Measurements from ENCODE around the gene DYNC2H1. TPM values are rescaled to one million over a fixed set of nuclear protein-coding genes. Genes with fewer than 3 reads are reported as not detected.

DYNC2H1 gene
- total RNA-seq, 4 donors from 2014 or later = 24.0 to 46.0 (median 34.9) TPM

DNA sequence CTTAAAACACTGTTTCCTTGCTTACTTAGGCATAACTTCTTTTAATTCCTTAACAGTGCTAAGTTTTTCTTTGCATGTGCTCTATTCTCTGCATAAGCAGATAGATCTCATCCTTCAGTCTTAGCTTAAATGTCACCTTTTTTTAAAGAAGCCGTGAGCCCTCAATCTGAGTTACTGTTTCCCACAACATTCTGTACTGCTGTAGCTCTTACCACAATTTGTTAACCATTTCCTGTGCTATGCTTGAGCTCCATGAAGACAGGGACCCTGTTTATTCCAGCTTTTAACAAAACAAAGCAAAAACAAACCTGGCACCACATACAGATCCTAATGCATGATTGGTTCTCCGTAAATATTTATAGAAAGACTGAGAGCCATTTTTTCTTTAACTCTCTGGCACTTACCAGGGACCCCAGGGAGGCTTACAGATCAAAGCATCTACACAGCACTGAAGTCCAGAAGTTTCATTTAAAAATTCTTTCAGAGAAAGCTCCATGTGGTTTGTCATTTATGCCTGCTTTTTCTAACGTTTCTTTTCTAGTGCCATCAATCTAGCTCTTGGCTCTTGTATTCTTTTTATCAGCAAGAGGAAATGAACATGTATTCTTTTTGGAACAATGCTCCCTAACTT lies 74.9 kb downstream of the DYNC2H1 start:
- TF ChIP-seq, protein P1, sequence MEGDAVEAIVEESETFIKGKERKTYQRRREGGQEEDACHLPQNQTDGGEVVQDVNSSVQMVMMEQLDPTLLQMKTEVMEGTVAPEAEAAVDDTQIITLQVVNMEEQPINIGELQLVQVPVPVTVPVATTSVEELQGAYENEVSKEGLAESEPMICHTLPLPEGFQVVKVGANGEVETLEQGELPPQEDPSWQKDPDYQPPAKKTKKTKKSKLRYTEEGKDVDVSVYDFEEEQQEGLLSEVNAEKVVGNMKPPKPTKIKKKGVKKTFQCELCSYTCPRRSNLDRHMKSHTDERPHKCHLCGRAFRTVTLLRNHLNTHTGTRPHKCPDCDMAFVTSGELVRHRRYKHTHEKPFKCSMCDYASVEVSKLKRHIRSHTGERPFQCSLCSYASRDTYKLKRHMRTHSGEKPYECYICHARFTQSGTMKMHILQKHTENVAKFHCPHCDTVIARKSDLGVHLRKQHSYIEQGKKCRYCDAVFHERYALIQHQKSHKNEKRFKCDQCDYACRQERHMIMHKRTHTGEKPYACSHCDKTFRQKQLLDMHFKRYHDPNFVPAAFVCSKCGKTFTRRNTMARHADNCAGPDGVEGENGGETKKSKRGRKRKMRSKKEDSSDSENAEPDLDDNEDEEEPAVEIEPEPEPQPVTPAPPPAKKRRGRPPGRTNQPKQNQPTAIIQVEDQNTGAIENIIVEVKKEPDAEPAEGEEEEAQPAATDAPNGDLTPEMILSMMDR (IDR thresholded peaks at IDR 0.05; ENCODE audit: low read depth) = no peak

DNA sequence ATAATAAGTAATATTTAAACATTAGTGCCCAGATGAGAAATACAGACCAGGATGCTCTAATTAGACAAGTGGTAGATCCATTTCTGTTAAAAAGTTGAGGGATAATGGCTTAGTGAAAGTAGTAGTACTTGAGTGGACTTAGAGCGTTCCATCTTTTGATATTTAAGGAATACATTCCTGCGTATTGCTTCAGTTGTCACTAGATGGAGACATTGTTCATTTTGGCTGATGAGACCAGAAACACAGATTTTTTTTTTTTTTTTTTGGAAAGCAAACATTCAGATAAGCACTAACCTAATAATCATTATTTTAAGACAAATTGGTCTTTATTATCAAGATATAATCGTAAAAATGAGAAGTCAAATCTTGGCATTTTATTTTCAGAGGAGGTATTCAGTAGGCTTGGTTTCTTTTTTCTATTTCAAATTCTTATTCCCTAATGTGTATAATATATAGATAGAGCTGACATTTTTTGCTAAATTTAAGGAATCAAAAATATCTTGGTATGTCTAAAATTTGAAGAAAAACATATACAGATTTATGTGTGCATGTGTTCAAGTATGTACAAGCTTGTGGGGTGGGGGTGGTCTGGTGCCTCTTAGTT lies 92.9 kb downstream of the DYNC2H1 start:
- TF ChIP-seq, protein P1 (IDR thresholded peaks at IDR 0.05; ENCODE audit: low read depth) = no peak

DNA sequence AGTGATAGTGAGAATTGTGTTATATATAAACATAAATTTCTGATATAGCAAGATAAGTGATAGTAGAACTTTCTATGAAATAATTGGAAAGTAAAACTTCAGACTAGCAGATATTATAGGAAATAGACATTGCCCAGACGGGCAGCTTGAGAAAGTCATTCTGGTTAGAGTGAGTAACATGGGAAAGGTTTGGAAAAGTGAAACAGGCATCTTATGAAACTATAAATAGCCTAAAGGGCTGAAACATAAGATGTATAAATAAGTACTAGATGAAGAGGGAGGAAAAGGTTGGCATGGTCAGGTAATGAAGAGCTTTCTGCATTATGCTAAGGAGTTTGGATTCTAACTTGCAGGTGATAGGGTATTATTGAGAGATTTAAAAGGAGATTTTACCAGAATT lies 101.3 kb downstream of the DYNC2H1 start:
- TF ChIP-seq, protein P1 (IDR thresholded peaks at IDR 0.05; ENCODE audit: low read depth) = no peak

DNA sequence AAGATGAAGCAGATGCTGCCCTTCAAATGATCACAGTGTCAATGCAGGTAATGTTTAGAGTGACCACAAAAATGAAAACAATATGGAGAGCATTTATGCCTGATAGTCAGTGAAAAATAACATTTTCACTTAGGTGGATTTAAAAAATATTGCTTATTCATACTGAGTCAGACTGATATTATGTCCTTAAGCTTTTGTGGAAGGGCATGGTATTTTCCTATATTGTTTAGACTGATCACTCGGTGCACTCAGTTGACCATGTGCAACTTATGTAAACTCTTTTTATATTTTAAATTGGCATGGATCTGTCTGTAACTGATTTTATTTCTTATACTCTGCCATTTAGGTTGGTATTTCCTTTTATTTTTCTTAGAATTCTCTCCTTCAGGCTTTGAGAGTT lies 106.6 kb downstream of the DYNC2H1 start:
- TF ChIP-seq, protein P1 (IDR thresholded peaks at IDR 0.05; ENCODE audit: low read depth) = no peak

DNA sequence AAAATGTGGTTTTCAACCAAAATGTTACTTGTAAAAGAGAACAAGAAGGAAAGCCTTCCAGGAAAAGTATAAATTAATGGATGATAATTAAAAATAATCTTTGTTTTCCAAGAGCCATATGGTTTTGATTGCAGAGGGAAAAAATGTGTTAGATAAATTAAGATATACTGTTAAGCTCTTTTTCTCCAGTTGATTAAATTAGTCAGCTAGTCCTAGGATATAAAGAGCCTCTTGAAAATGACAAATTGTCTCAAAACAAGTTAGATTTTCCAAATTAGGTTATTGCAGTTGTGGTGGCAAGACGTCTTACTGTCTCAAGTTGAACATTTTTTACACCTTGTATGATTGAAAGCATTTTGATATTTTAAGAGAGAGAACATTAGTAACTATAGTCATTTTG lies 110.9 kb downstream of the DYNC2H1 start:
- TF ChIP-seq, protein P1 (IDR thresholded peaks at IDR 0.05; ENCODE audit: low read depth) = no peak

DNA sequence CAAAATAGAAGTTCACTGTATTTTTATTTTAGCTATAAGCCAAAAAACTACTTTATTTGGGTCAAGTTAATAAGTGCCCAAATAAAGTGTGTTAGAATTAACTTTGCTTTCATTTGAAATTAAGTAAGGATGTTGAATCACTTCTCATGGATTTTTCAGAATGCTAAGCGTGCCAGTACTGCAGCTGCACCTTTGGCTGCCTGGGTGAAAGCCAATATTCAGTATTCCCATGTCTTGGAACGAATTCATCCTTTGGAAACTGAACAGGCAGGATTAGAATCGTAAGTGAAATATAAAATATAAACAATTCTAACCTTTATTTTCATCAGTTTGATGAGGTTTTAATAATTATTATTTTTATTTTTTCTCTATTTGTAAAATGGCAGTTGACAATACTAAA lies 113.6 kb downstream of the DYNC2H1 start:
- TF ChIP-seq, protein P1 (IDR thresholded peaks at IDR 0.05; ENCODE audit: low read depth) = no peak

DNA sequence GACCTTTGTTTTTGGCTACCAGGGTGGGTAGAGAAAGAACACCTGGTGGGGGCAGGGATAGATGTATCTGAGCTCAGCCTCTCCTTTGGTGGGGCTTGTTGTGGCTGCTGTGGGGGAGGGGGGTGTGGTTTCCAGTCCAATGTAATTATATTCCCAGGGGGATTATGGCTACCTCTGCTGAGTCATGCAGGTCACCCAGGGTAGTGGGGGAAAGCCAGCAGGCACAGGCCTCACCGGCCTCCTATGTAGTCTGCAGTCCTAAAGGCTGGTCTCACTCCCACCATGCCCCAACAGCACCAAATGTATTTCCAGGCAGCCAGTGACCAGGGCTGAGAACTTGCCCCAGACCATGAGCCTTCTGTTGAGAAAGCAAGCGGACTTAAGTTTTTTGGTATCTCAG lies 119.6 kb downstream of the DYNC2H1 start:
- TF ChIP-seq, protein P1 (IDR thresholded peaks at IDR 0.05; ENCODE audit: low read depth) = no peak

Measured in subcutaneous adipose tissue (tissue), 4 donors.